ENCODE data around the gene NAPA.

- TF ChIP-seq CTCF (IDR thresholded peaks at IDR 0.05), result no peak
- TF ChIP-seq POLR2A (IDR thresholded peaks at IDR 0.05), result no peak
These were observed 6.8 kb downstream of the NAPA start for GRCh38 chr19:47507924-47508553.
